Stimulated activated CD8-positive, alpha-beta memory T cell treated with anti-CD3 and anti-CD28 coated beads, Interleukin-7, amount 100 ng/mL, for 48 hours (primary cell): ENCODE data around the gene MAP10.

Experiments
- DNase-seq, 2 donors: peaks; one replicate each; pipeline ENCODE4 v3.0.0-alpha.2; 2020; ENCODE audit warnings: low read depth in 1 of 2; ENCODE audit errors: extremely low read depth in 1 of 2

The MAP10 gene

GRCh38 chr1:232795497-232796053 lies 9.6 kb upstream of the MAP10 start:
- no peak for DNase-seq

- DNase-seq = no peak
Observed at GRCh38 chr1:232797856-232798510, 7.2 kb upstream of the MAP10 start.

GRCh38 chr1:232798920-232799319 lies 6.3 kb upstream of the MAP10 start:
- no peak for DNase-seq

GRCh38 chr1:232806186-232806510 lies 932 bp downstream of the MAP10 start:
- DNase-seq = no peak

GRCh38 chr1:232810856-232811255 lies 5.6 kb downstream of the MAP10 start:
- no peak for DNase-seq

- DNase-seq = no peak
Observed at GRCh38 chr1:232812560-232812959, 7.3 kb downstream of the MAP10 start.

GRCh38 chr1:232813097-232813496 lies 7.9 kb downstream of the MAP10 start:
- DNase-seq = no peak

- DNase-seq = no peak
Observed at GRCh38 chr1:232813760-232814159, 8.5 kb downstream of the MAP10 start.

- no peak for DNase-seq
Observed at GRCh38 chr1:232816324-232816723, 11.1 kb downstream of the MAP10 start.

- DNase-seq = no peak
Observed at GRCh38 chr1:232818040-232818439, 12.8 kb downstream of the MAP10 start.

- DNase-seq = no peak
Observed at GRCh38 chr1:232820431-232820830, 15.2 kb downstream of the MAP10 start.

- DNase-seq = no peak
Observed at GRCh38 chr1:232822530-232822929, 17.3 kb downstream of the MAP10 start.

- DNase-seq = no peak
Observed at GRCh38 chr1:232826318-232826717, 21.1 kb downstream of the MAP10 start.

GRCh38 chr1:232830661-232831060 lies 25.4 kb downstream of the MAP10 start:
- DNase-seq = no peak

- no peak for DNase-seq
Observed at GRCh38 chr1:232831895-232832294, 26.7 kb downstream of the MAP10 start.

- no peak for DNase-seq
Observed at GRCh38 chr1:232834066-232834465, 28.9 kb downstream of the MAP10 start.

GRCh38 chr1:232835166-232835565 lies 29.9 kb downstream of the MAP10 start:
- DNase-seq = no peak

GRCh38 chr1:232837087-232837486 lies 31.9 kb downstream of the MAP10 start:
- no peak for DNase-seq

GRCh38 chr1:232841823-232842565 lies 36.8 kb downstream of the MAP10 start:
- no peak for DNase-seq

- DNase-seq = no peak
Observed at GRCh38 chr1:232844791-232845190, 39.6 kb downstream of the MAP10 start.

- DNase-seq = no peak
Observed at GRCh38 chr1:232845406-232845955, 40.3 kb downstream of the MAP10 start.

- no peak for DNase-seq
Observed at GRCh38 chr1:232851532-232851931, 46.3 kb downstream of the MAP10 start.
